NB4 (cell line): Measurements from ENCODE around the gene ARIH1.

Experiments used
- CTCF ChIP-seq: IDR thresholded peaks from one replicate; pipeline ENCODE4 v1.5.1; 2012; ENCODE audit warnings: low read depth, low read length
- POLR2A ChIP-seq: IDR thresholded peaks from 2 replicates; pipeline ENCODE4 v1.6.1; 2011; ENCODE audit warnings: mild to moderate bottlenecking; ENCODE audit not compliant: insufficient read length; ENCODE audit errors: extremely low read depth

GRCh38 chr15:72541674-72542073 lies 67.5 kb downstream of the ARIH1 start:
- TF ChIP-seq CTCF (no peak), POLR2A (no peak)
